Activated B cell treated with CpG ODN at 0.5 μM for 24 hours (primary cell): ENCODE measurements around the gene SEC61A2. TPM values are rescaled to one million over a fixed set of nuclear protein-coding genes. Genes with fewer than 3 reads are reported as not detected.
"Not testable (repeated sequence)": the region's sequence is repeated elsewhere in the genome, so short reads cannot be mapped to it uniquely, and the experiment has no call there.

ENCODE experiments used
- ATAC-seq: fragments of 200-7000 bp; cut with Tn5 transposase; one replicate; pipeline ENCODE4 v1.10.0; 2021; ENCODE audit warnings: low read depth, mild to moderate bottlenecking, moderate library complexity
- CTCF ChIA-PET: fragments of 350-600 bp; sonication (Branson Sonifier 250); formaldehyde crosslinking; loops from one replicate; lab custom pipeline; 2021; ENCODE audit warnings: antibody characterized with exemption; lab: Charles Lee
- POLR2A ChIA-PET: fragments of 350-600 bp; sonication (Branson Sonifier 250); formaldehyde crosslinking; loops from one replicate; lab custom pipeline; 2021; ENCODE audit warnings: antibody characterized with exemption; lab: Charles Lee
- DNase-seq: peaks from one replicate; pipeline ENCODE4 v3.0.0; 2022
- H3K27ac Mint-ChIP-seq: one replicate; pipeline ENCODE4 v1.8.0; 2020; ENCODE audit warnings: mixed read lengths
- H3K27me3 Mint-ChIP-seq: one replicate; pipeline ENCODE4 v1.8.0; 2021; ENCODE audit warnings: mixed read lengths
- H3K36me3 Mint-ChIP-seq: one replicate; pipeline ENCODE4 v1.8.0; 2021; ENCODE audit warnings: low read depth, mixed read lengths
- H3K4me1 Mint-ChIP-seq: one replicate; pipeline ENCODE4 v1.8.0; 2021; ENCODE audit warnings: mixed read lengths
- H3K4me3 Mint-ChIP-seq: one replicate; pipeline ENCODE4 v1.8.0; 2020; ENCODE audit warnings: mild to moderate bottlenecking, mixed read lengths
- H3K9me3 Mint-ChIP-seq: one replicate; pipeline ENCODE4 v1.8.0; 2020; ENCODE audit warnings: mixed read lengths
- intact Hi-C: fragments of 100-400 bp; cut with micrococcal nuclease; formaldehyde crosslinking; loops from one replicate; pipeline ENCODE4 v1.15.1; 2024
- total RNA-seq: library from RNA; stranded (reverse); gene quantifications from 2 replicates; pipeline ENCODE4 v1.2.3, GENCODE V29; 2022
- TF ChIP-seq, protein P1 (sequence below): fragments of 200-600 bp; IDR thresholded peaks from one replicate; pipeline ENCODE4 v1.8.0; 2022; ENCODE audit warnings: antibody characterized with exemption, mild to moderate bottlenecking

SEC61A2 gene
- total RNA-seq, 1 donor from 2014 or later, result 20.8 TPM

DNA sequence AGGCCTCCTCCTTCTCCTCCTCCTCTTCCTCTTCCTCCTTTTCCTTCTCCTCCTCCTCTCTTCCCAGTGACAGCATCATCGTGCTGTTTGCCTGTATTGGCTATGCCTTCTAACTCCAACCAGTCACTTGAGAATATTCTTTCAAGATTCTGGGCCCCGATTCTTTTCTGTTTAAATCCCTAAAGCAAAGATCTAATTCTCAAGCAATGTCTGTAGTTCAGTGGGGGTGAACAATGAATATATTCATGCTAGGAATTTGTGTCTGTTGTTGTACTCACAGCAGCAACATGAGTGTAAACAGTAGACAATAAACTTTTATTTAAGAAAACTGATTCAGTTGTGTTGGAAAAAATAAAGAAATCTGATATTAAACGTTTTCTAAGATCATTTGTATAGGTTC is 35.6 kb downstream of the SEC61A2 start:
- TF ChIP-seq, protein P1, sequence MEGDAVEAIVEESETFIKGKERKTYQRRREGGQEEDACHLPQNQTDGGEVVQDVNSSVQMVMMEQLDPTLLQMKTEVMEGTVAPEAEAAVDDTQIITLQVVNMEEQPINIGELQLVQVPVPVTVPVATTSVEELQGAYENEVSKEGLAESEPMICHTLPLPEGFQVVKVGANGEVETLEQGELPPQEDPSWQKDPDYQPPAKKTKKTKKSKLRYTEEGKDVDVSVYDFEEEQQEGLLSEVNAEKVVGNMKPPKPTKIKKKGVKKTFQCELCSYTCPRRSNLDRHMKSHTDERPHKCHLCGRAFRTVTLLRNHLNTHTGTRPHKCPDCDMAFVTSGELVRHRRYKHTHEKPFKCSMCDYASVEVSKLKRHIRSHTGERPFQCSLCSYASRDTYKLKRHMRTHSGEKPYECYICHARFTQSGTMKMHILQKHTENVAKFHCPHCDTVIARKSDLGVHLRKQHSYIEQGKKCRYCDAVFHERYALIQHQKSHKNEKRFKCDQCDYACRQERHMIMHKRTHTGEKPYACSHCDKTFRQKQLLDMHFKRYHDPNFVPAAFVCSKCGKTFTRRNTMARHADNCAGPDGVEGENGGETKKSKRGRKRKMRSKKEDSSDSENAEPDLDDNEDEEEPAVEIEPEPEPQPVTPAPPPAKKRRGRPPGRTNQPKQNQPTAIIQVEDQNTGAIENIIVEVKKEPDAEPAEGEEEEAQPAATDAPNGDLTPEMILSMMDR, result no peak
- H3K27ac Mint-ChIP-seq, result peak overlapping the region; percentile 68
- H3K9me3 Mint-ChIP-seq, result no peaks in the 10 kb centered on the region
- ATAC-seq (no peak), DNase-seq (no peak)
- H3K4me3 Mint-ChIP-seq, result no peak overlapping the region
- intact Hi-C loops, result no loop called here
- CTCF ChIA-PET, result no interaction called here
- H3K27me3 Mint-ChIP-seq, result no peaks in the 10 kb centered on the region
- H3K36me3 Mint-ChIP-seq, result peaks cover 80% of the 10 kb centered on the region
- no peaks in the 10 kb centered on the region for H3K4me1 Mint-ChIP-seq
- POLR2A ChIA-PET, result no interaction called here

DNA sequence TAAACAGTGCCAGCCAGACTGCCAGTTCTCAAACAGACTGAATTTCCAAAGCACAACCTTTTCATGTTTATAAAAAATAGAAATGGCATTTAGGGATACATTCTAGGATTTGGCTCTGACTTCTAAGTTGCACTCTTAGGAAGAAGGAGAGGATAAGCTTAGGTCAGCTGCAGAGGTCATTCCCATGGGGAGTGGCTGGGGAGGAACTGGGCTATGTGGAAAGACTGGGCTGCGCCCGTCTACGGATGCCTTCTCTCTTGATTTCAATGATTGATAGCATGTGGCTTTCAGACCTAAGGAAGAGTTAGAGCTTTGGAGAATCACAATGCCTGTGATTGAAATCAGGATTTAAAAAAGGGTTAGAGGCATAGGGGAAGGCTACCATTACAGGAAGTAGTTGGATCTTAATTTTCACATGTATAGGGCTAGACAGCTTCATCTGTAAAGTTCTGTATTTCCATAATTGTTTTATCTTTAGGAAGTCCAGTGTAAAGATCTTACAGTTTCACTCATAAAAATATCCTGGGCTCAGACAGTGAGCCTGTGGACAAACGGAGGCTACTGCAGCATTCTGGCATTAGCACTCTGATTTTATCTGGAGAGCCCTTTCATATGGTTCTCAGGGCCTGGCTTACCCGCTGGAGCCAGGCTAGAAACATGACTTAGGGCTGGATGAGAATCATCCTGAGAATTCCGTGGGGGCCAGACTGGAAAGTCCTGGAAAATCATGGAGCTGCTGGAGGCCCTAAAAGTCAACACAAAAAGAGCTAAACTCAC is 36.7 kb downstream of the SEC61A2 start:
- DNase-seq, result no peak
- CTCF ChIA-PET, result no interaction called here
- TF ChIP-seq, protein P1, result no peak
- Mint-ChIP-seq H3K27me3 (no peaks in the 10 kb centered on the region), H3K9me3 (no peaks in the 10 kb centered on the region), H3K4me1 (no peaks in the 10 kb centered on the region), H3K36me3 (peaks cover 83% of the 10 kb centered on the region), H3K27ac (no peak overlapping the region), H3K4me3 (no peak overlapping the region)
- no peak for ATAC-seq
- intact Hi-C loops, result no loop called here
- POLR2A ChIA-PET, result no interaction called here

DNA sequence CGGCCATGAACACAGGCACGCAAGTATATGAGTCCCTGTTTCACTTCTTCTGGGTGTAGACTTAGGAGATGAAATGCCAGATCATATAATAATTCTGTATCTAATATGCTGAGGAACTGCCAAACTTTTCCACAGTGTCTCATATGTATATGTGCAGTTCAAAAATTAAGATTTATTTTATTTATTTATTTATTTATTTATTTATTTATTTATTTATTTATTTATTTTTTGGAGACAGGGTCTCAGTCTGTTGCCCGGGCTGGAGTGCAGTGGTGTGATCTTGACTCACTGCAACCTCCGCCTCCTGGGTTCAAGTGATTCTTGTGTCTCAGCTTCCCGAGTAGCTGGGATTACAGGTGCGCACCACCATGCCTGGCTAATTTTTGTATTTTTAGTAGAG is 42.0 kb downstream of the SEC61A2 start:
- CTCF ChIA-PET, POLR2A ChIA-PET: not testable (repeated sequence)

DNA sequence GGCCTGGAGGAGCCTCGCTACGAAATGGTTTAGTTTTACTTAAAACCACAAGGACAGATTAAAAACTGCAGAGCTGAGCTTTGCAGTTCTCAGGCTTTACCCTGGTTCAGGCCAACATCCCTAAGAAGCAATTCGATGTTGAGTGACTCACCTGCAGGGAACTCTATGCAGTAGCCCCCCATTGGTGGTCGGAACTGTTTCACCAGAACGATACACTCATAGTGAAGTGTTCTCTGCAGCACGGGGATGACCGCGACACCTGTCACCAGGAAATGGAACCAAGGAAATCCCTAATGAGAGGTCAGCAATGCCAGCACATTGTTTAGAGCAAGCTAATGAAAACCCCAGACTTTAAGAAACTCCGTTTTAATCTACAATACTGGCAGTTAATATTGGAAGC is 48.2 kb downstream of the SEC61A2 start:
- DNase-seq, result no peak

More for the DNA sequence above, 42.0 kb downstream of the SEC61A2 start:
- intact Hi-C loops, H3K27me3 Mint-ChIP-seq, H3K4me3 Mint-ChIP-seq, H3K4me1 Mint-ChIP-seq, DNase-seq, H3K27ac Mint-ChIP-seq, ATAC-seq, H3K9me3 Mint-ChIP-seq: not testable (repeated sequence)
- H3K36me3 Mint-ChIP-seq, result peaks cover 76% of the 10 kb centered on the region

DNA sequence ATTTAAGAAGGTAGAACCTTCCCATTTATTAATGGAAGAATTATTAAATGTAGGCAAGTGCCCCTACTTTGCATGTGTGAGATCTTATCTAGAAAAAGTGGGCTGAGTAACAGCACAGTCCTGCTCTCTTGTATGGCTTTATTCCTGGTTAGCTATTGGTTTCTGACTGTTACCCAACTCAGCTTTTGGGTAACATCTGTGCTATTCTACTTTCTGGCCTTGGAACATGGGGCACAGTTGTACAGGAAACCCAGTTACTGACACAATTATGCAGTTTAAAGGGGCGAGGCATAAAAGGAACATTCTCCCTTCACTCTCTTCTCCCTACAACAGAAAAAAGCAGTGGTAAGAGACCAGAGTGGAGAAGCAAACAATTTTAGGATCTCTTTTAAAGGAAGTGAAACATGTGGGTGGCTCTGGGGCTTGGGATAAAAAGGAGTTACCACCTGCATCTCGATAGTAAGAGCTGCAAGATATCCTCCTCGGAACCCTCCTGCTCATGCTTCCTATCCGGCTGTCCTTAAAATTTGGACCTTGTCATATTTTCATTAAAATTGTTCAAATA is 50.2 kb downstream of the SEC61A2 start:
- DNase-seq (no peak), ATAC-seq (no peak)
- POLR2A ChIA-PET, result interaction anchor here (0.6 kb wide), 1 partner anchor 296 kb away, joined by 3 read pairs; no protein-coding TSS in a partner anchor
- Mint-ChIP-seq H3K4me1 (peaks cover 4% of the 10 kb centered on the region), H3K4me3 (no peak overlapping the region), H3K27me3 (no peaks in the 10 kb centered on the region), H3K9me3 (no peaks in the 10 kb centered on the region), H3K36me3 (peaks cover 49% of the 10 kb centered on the region), H3K27ac (no peak overlapping the region)
- TF ChIP-seq, protein P1, result no peak
- CTCF ChIA-PET, result no interaction called here
- intact Hi-C loops, result no loop called here

More for the DNA sequence above, 48.2 kb downstream of the SEC61A2 start:
- ATAC-seq, result no peak
- no peak overlapping the region for H3K4me3 Mint-ChIP-seq
- no peaks in the 10 kb centered on the region for H3K27me3 Mint-ChIP-seq
- H3K36me3 Mint-ChIP-seq, result peaks cover 59% of the 10 kb centered on the region
- TF ChIP-seq, protein P1, result no peak
- CTCF ChIA-PET, result no interaction called here
- H3K27ac Mint-ChIP-seq, result no peak overlapping the region
- intact Hi-C loops, result no loop called here
- POLR2A ChIA-PET, result interaction anchor here (0.6 kb wide), 2 partner anchors 49 to 248 kb away, joined by 3 to 4 read pairs; no protein-coding TSS in a partner anchor
- peaks cover 4% of the 10 kb centered on the region for H3K4me1 Mint-ChIP-seq
- no peaks in the 10 kb centered on the region for H3K9me3 Mint-ChIP-seq
